Adrenal gland (tissue), 5 donors: ENCODE results near the gene PAX6.

Experiments
- CTCF ChIP-seq, 6 experiments: fragments of 450-650 bp in 4 of 6; fragments of 200-600 bp in 2 of 6; sonication (generic) in 1 of 6; IDR thresholded peaks; 1 replicate in 5 of 6; 2 replicates in 1 of 6; pipeline versions ENCODE4 v1.5.1 to v1.8.0; 2016 to 2021; ENCODE audit warnings: antibody characterized with exemption in 6 of 6, mild to moderate bottlenecking in 2 of 6, moderate library complexity in 1 of 6
- POLR2A ChIP-seq, 2 donors: fragments of 450-650 bp; IDR thresholded peaks; one replicate each; pipeline ENCODE4 v1.6.1; 2017; ENCODE audit warnings: antibody characterized with exemption in 2 of 2, mild to moderate bottlenecking in 2 of 2, moderate library complexity in 1 of 2
- donor health status: DM: no; HTN: no; CAD: no.

- TF ChIP-seq POLR2A (IDR thresholded peaks at IDR 0.05), result no peak
- TF ChIP-seq CTCF (IDR thresholded peaks at IDR 0.05), result no peak
Observed at GRCh38 chr11:31780480-31780971, 30.6 kb downstream of the PAX6 start.
